HG02973 (cell line): ENCODE data around the gene CSNK2A3.
"Not testable (repeated sequence)": the region's sequence is repeated elsewhere in the genome, so short reads cannot be mapped to it uniquely, and the experiment has no call there.

Experiments used
- ATAC-seq: cut with Tn5 transposase; IDR thresholded peaks from one replicate; pipeline ENCODE4 v1.9.1; 2021; ENCODE audit warnings: moderate library complexity; ENCODE audit not compliant: unreplicated experiment

The CSNK2A3 gene

GRCh38 chr11:11380340-11380739 lies 27.3 kb upstream of the CSNK2A3 start:
- ATAC-seq: no peak

GRCh38 chr11:11379661-11380060 lies 26.6 kb upstream of the CSNK2A3 start:
- no peak for ATAC-seq

GRCh38 chr11:11378184-11378940 lies 25.3 kb upstream of the CSNK2A3 start:
- ATAC-seq: no peak

DNA sequence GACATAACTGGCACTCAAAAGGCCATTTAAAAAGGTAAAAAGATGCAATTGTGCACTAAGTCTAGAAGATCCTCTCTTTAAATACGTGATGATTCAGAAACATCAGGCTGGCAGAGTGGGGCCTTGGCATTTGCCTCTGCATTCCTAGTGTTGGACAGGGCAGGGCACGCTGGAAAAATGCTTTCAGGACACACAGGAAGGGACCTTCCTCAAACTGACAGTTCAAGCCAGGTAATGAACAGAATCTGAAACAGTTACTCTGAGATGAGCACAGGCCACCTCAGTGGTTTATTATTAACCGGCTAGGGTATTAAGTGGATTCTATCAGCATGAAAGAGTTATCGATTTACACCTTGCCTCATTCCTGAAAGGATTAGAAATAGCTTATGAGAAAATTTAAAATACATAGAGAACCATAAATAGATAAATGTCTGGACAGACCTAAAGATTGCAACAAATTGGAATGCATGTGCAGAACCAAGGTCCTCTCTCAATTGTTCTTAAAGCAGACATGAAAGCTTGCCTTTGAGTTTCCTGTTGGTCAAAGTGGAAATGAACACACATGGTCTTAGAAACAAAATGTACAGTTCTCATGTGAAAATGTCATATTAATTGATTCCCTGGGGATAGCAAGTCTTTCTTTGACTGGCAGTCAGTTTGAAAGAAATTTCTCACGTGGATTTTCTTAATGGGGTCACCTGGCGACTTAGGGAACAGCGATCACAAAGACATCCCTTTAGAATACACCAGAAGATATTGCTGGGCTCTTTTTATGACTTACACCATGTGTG lies 21.5 kb upstream of the CSNK2A3 start:
- ATAC-seq: no peak

GRCh38 chr11:11373934-11374333 lies 20.9 kb upstream of the CSNK2A3 start:
- no peak for ATAC-seq

DNA sequence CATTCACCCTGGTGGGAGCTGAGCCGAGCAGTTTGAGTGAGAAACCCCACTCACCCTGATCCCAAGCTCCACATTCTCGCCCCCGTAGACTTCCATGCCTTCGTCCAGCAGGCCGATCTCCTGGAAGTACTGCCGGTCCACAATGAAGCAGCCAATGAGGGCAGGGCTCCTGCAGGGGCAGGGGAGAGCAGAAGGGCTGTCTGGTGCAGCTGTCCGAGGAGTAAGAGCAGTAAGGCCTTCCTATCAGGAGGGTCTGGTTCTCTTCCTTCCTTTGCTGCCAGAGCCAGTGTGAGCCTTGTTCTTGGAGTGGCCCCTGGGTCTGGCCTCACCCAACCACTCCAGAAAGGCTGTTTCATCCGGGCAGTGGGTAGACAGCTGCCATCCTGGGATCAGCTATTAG lies 19.4 kb upstream of the CSNK2A3 start:
- no peak for ATAC-seq

DNA sequence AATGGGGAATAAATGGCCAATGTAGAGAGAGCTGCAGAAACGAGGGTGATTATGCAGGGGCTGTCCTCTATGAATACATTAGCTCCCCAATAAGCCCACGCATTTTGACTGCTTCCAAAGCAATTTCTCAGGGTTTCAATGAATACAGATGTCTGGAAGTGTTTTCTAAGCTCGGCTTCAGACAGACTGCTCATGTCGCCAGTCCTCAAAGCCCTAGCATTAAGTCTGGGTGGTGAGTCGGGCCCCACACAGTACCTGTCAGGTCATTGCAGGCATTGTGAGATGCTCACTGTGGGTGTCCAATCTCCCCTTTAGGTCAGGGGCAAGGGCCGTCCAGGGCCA lies 17.9 kb upstream of the CSNK2A3 start:
- no peak for ATAC-seq

DNA sequence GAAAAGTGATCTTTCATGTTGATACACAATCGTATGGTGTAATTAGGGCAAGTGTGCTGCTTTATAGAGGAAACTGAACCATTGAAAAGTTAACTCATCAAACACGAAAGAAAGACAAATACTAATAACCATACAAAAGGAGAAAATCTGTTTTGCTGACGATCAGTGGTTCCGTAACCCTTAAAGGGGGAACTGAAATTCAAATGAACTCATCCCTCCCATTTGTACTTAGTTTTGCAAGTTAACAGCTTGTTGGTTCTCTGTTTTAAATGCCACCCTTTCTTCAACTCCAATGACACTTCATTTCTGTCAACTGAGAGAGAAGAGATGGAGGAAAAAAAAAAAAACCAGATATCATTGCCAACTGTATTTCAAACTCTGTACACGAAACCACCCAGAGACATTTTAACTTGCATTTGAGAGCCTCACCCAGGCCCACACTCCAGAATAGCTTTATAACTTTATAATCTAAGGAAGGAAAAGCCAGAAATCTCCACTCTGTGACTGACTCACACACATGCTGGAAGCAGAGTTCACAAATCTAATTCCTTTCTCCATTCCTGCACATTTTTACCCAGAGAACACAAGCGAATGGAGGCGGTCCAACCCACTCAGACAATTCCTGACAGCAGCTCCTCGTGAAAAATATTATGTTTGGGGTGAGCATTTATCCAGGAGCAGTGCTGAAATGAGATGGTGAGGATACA lies 17.4 kb upstream of the CSNK2A3 start:
- ATAC-seq: no peak

DNA sequence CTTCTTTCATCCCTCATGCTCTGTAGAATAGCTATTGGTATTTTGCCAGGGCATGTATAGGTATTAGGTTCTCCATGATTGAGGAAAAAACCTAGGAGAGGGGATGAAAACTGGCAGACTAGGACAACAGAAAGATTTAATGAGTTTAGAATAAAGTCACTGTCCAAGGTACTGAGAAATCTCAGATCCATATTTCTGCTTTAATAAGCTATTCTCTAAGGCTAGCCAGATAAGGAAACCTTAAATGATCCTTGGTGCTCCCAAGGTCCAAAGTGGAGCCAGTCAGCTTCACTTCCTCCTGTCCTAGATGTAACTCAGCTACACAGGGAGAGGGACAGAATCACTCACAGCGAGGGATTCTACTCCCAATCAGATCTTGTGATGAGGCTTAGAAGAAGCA lies 13.7 kb upstream of the CSNK2A3 start:
- no peak for ATAC-seq

DNA sequence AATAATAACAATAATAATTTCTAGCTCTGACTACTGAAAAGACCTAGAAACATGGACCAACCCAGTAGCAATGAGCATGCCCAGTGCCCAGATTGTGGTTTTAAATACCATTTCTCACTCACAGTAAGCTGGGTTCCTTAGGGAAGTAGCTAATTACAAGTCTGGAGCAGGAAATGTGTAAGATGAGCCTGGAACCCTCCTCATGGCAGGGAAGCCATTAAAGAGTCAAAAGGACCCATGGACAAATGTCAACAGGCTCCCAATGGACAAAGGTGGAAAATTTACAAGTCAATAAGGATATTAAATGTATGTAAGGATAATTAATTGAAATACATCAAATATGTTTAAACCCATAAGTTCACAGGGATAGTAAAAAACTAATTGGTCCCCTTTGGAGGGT lies 10.6 kb upstream of the CSNK2A3 start:
- no peak for ATAC-seq

DNA sequence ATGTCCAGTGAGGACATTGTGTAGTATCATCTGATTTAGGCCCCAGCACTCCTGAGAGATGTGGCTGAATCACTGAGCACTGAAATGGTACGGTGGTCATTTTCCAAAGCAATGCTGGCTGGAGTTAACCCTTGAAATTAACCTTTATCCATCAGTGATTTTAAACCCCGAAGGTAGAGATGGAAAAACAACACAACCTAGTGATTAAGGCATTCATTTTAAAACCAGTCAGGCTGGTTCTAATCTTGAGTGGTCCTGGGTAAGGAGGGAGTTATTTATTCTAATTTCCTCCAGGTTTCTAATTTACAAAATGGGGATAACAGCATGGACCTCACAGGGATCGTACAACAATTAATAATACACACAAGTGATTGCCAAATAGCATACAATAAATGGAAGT lies 6.6 kb upstream of the CSNK2A3 start:
- no peak for ATAC-seq

- ATAC-seq: no peak
Observed at GRCh38 chr11:11356842-11357241, 3.8 kb upstream of the CSNK2A3 start.

DNA sequence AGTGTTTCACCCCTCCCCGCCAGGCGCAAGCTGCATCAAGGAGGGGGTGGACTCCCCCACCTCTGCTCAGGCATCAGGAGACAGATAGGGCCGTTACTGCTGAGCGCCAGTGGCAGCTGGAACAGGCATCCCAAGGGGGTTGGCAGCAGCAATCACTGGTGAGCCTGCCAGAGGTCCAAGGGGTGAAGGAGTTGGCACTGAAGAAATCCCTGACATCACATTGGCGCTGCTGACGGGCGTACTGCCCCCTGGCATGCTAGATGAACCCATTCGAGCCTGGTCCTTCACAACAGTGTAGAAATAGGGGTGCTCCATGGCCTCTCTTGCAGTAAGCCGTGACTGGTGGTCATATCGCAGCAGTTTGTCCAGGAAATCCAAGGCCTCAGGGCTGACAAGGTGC lies 1.2 kb downstream of the CSNK2A3 start:
- ATAC-seq: not testable (repeated sequence)

- no peak for ATAC-seq
Observed at GRCh38 chr11:11351042-11351586, 1.9 kb downstream of the CSNK2A3 start.

DNA sequence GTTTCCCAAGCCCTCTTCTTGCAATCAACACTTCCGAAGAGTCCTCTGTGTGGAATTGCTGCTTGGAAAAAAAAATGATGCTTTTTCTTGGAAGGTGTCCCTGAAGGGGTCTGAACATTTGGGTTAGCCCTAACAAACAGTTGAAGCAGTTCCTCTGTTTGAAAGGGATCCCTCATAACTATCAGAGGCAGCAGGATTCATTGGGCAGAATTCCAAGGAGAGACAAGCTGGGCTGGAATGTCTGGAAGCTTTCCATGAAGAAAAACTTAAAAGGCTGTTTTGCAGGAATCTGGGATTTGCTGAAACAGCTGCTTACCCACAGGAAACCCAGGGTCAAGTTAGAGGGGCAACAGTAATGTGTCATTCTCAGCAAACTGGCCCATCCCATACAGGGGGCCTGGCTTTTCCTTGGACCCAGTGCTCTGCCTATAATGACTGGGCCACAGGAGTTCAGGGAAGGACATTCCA lies 3.1 kb downstream of the CSNK2A3 start:
- ATAC-seq: no peak

GRCh38 chr11:11349106-11349825 lies 3.8 kb downstream of the CSNK2A3 start:
- ATAC-seq: no peak

- ATAC-seq: no peak
Observed at GRCh38 chr11:11348303-11348702, 4.7 kb downstream of the CSNK2A3 start.

GRCh38 chr11:11347592-11347991 lies 5.5 kb downstream of the CSNK2A3 start:
- no peak for ATAC-seq

DNA sequence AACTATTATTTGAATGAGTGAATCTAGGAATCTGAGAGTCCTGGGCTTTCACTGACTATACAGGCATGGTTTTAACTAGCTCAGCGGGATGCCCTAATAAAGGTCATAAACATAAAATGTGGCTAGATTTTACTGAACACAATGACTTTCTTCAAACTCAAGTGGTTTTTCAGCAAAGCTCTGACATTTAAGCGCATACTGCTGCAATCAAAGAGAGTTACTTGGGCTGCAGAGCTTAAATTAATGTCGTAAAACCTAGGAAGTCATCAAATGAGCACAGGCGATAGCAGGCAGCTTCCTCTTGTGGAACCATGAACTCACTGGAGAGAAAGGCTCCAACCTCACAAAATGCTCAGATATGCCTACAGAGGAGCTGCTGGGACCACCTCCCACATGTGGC lies 6.7 kb downstream of the CSNK2A3 start:
- no peak for ATAC-seq

- no peak for ATAC-seq
Observed at GRCh38 chr11:11345099-11345498, 8.0 kb downstream of the CSNK2A3 start.

- ATAC-seq: no peak
Observed at GRCh38 chr11:11344045-11344444, 9.0 kb downstream of the CSNK2A3 start.
